ENCODE data around the gene NTM.

- TF ChIP-seq, protein P1, sequence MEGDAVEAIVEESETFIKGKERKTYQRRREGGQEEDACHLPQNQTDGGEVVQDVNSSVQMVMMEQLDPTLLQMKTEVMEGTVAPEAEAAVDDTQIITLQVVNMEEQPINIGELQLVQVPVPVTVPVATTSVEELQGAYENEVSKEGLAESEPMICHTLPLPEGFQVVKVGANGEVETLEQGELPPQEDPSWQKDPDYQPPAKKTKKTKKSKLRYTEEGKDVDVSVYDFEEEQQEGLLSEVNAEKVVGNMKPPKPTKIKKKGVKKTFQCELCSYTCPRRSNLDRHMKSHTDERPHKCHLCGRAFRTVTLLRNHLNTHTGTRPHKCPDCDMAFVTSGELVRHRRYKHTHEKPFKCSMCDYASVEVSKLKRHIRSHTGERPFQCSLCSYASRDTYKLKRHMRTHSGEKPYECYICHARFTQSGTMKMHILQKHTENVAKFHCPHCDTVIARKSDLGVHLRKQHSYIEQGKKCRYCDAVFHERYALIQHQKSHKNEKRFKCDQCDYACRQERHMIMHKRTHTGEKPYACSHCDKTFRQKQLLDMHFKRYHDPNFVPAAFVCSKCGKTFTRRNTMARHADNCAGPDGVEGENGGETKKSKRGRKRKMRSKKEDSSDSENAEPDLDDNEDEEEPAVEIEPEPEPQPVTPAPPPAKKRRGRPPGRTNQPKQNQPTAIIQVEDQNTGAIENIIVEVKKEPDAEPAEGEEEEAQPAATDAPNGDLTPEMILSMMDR (conservative IDR thresholded peaks at IDR 0.05; ENCODE audit: low read length): no peak
- no peak for TF ChIP-seq EZH2phosphoT487 (IDR thresholded peaks at IDR 0.05; ENCODE audit: borderline replicate concordance)
Observed at GRCh38 chr11:131510662-131511061, 140.2 kb downstream of the NTM start.

Data from Loucy (cell line).